CD4-positive, alpha-beta T cell treated with Interleukin-6 at 100 ng/mL for 8 hours (primary cell): ENCODE results near the gene DPF3.

ENCODE experiments used
- DNase-seq: peaks from one replicate; pipeline ENCODE4 v3.0.0-alpha.2; 2020; ENCODE audit warnings: mixed read lengths, low spot score

DPF3 gene

DNA sequence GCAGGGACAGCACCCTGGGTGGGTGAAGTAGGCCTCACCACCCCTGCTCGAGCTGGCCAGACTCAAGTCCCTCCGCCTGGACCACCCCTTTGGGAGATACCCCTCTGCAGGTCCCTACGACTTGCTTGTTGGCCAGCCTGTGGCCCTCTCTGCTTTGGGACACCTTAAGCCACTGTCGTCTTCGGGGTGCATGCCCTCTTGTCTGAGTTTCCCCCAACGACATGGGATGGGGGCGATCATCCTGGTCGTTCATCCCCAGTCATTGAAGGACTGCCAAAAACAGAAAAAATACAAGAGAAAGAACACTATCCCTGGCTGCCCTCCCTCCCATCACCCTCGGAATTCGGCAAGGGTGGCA is 151.1 kb downstream of the DPF3 start:
- DNase-seq = no peak

DNA sequence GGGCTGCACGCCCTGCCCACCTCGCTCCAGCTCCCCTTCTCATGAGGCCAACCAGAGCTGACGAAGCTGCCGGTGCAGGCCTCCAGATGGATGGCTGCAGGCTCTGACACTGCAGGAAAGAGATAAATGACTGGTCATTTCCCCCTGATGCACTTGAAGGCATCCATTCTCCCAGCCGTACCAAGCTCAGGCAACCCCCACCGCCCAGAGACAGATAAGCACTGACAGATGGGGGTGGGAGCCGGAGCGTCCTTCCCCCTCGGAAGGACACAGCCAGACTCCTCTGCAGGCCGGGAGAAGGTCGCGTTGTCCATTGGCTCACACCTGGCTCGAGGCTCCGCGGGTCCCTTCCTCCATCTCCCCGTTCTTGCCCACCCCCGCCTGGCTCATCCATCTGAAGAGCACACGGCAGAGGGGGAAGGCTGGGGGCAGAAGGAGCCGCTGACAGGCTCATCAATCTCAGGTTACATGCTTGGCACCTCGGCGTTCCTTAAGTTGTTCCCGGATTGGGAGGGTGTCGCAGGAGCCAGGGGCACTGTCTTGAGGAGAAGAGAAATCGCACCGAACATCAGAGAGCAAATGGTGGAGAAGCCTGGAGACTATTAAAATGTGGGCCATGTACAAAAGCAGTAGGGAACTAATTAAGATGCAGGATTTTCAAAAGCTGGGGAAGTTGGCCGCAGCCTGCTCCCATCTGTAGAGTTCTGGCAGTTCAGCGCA is 151.6 kb downstream of the DPF3 start:
- no peak for DNase-seq

DNA sequence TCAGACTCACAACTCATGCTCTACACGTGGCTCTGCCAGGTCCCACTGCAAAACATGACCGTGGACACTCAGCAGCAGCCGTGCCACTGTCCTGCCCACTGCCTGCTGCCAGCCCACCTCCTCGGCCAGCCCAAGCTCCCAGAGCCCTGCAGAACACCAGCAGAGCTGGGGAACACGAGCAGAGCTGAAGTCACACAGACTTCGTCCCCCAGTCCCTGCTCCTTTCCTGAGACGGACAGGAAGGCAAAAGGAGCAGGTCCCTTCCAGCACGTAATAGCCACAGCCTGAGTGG is 152.1 kb downstream of the DPF3 start:
- no peak for DNase-seq

DNA sequence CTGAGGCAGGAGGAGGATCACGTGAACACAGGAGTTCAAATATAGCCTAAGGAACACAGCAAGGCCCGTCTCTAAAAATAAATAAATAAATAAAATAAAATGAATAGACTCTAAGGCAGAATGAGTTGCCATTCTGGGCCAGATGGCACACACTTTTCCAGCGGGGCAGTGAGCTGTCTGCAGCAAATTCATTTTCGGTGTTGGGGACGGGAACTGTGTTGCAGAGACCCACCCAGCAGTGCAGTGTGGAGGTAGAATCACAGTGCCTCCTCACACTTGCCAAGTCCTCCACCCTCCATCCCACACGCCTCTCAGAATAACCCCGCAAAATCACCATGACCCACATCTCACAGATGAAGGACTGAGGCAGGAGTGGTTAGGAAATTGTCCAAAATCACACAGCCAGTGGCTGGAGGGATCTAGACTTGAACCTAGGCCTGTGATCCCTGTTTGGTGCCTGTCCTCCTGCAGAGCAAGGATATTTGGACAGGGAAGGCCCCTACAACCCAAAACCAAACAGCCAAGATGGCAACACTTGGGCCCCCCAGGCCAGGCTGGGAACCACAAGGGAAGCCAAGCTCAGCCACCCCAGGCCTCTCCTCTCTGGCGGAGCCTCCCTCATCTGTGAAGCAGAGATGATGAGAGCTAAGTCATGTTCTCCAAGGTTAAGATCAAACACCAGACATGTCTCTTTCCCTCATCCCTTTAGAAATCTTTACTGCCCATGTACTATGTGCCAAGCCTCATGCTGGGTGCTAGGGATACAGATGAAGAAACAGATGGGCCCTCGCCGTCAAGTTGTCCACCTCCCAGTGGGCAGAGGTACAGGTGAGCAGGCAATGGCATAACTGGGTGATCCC is 152.7 kb downstream of the DPF3 start:
- no peak for DNase-seq

DNA sequence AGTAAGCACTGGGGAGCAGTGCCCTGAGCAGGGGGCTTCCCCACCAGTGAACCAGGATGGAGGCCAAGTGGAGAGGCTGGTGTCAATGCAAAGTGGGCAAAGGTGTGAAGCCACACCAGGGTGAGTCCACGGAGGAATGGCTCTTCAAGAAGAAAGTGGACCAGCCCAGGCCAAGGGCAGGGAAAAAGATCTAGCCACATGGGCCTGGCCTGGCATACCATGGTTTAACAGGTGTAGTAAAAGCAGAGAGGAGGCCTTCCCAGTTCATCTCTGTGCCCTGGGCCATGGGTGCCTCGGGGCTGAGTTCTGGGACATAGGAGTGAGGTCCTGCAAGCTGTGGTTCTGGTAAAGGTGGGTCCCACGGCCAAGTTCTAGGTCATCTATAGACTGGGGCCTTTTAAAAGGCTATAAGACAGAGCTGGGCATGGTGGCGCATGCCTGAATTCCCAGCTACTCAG is 153.4 kb downstream of the DPF3 start:
- no peak for DNase-seq

DNA sequence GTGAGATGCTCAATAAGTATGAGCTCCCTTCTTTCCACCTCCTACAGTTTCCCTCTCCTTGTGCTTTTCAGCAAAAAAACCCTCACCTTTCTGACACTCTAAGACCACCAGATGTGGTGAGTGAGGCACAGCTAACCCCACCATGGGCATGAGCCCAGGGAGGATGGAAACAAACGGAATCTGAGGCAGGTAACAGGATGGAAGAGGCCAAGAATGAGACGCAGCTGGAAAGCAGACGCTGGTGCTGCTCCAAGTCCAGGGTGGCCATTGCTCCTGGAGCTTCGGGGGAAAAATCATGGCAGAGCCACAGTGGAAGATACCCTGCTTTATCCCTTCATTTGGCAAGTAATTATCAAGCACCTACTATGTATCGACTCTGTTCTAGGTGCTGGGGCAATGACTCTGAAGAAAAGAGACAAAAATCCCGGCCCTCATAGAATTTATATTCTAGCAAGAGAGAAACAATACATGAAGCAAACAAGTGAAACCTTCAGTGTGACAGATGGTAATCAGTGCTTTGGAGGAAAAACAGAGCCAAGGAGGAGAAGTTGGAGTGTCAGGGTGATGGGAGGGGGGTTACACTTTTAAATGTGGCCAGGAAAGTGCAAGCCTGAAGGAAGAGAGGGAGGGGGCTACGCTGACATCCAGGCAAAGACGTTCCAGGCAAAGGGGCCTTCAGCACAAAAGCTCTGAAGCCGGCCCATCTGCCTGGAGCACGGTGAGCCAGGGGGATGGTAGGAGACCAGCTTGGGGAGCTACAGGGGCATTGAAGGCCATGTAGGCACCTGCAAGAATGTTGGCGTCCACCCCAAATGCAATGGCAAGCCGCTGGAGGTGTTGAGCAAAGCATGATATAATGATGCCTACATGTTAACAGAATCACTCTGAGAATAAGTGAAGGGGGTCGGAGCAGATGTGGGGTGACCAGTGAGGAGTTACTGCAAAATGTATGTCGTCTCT is 154.2 kb downstream of the DPF3 start:
- no peak for DNase-seq

DNA sequence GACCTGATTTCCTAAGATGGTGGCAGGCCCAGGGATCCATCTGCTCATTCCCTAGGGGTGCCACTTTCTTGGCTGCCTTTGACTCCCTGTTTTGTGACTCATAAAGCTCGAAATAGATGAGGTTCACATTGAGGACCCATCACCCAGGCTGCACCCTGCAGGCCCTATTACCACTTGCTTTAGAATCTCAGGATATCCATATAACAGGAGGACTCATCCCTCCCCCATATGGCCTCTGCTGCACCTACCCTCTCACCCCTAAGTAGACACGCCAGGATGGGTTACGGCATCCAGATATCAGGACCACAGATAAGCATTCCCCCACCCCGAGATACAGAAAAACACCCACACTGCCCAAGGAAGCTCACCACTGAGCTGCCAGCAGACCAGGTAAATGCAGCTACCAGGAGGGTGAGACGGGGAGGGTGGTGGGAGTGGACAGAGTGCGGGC is 155.7 kb downstream of the DPF3 start:
- DNase-seq = no peak

DNA sequence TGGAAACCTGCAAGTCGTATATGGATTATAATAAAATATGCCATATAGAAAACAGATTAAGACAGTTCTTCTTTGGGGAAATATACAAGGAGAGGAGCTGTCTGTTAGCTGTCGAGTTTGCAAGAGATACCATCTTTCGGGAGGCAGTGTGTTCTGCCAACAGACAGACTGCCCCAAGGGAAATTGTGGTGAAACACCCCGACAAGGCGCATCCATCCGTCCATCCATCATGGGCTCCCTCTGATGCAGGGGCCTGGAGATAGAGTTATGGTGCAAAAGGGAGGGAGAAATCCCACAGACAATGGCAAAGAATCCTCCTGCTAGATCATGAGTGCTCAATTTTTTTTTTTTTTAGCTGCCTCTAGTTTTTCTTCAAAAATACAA is 156.3 kb downstream of the DPF3 start:
- no peak for DNase-seq

DNA sequence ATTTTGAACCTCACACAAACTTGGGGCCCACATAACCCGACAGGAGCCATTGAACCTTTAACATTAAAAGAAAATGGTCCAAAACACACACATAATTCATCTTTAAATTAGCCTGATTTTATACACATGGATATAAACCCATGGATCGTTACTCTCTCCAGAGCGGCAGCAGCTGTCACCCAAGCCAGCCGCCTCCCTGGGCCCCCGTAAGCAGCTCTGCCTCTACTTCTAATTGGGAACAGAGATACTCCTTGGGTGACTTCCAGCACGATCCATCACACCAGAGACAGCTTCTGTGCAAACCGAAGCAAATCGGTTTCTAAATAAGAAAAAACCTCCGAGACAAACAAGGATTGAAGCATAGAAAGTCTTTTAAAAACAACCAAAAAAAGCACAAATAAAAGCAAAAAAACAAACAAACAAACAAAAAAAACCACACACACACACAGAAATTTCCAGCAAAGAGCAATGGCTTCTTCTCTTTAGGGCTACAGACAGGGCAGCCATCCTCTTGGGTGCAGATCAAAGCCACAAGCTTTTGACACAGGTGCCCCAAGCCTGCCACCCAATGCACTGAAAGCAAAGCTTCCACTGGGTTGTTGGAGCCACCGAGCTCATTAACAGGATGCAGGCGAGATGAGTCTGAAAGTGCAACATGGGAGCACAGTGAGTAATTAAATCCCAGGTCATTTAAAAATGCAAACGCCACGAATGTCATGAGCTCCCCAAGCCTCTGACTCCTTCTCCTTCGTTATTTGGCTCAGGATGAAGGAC is 156.9 kb downstream of the DPF3 start:
- DNase-seq = no peak

DNA sequence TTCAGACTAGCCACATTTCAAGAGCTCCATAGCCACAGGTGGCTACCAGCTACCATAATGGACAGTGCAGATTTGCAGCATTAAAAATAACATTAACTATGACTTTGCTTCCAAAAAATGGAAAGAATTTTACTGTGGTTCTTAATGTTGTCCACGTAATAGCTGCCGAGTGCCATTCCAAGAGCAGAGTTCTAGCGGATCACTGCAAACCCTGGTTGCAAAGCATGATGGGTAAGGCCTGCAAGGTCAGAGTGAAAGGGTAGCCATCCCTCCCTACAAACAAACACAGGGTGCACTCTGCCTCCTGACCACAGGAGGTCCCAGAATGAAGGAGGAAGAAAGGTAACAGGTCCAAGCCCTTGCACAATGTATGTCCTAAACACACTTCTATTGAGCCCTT is 157.6 kb downstream of the DPF3 start:
- DNase-seq = no peak

DNA sequence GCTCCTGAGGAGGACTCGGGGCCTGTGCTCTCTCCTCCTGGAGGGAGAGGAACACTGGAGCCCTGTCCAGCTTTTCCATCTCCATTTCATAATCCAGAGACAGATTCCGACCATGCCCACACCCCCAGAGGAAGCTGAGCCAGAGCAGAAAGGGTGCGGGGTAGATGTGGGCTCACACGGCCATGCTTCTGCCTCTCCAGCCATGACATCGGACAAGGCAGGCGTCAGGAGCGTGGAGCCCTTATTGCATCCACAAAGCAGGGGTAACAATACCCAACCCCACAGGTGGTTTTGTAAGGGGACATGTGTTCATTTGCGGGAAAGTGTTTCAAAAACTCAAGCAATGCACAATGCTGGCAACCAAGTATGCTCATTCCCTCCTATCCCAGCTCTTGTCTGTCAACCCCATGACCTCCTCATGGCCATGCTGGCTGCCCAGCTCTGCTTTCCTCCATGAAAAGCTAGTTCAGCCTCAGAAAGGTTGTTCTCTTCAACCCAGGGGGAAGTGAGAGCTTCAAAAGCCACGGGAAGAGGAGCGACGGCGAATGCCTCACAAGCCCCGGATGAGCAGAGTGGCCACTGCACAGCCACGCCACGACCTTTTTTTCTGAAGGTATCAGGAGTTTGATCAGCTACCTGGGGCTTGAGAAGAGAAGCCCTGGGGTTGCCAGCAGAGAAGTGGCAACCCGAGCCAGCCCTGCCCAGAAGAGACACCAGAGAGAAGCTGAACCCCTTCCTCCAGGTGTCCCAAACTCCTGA is 161.7 kb downstream of the DPF3 start:
- no peak for DNase-seq

DNA sequence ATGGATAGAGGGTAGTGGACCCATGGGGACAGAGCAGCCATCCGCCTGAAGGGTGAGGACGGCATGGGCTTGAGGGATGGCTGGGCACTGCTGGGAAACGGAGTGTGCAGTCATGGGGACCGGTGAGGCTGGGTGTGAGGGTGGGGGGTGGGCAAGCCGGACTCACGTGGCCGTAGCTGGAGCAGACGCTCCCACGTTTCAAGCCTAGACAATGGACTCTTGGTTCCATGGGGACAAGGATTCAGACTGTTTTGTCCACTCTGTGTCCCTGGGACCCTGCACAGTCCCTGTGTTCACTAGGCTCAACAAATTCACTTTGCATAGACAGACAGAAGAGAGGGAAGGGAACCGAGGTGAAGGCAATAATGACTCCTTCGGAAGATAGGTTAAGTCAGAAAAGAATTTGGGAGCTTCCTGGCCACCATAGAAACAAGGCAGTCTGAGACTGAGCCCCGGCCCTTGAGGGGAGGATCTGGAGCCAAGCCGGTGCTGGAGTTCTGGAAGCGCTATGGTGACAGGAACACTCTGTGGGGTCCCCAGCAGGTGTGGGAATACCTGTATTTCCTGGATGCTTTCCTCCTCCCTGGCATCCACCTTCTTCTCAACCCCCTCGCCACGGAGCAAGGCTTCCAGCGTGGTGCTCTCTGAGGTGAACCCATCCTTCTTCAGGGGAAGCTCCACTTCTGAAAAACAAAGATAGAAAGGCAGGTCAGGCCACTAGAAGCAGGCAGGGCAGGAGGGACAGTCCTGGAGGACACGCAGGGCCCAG is 162.5 kb downstream of the DPF3 start:
- no peak for DNase-seq

DNA sequence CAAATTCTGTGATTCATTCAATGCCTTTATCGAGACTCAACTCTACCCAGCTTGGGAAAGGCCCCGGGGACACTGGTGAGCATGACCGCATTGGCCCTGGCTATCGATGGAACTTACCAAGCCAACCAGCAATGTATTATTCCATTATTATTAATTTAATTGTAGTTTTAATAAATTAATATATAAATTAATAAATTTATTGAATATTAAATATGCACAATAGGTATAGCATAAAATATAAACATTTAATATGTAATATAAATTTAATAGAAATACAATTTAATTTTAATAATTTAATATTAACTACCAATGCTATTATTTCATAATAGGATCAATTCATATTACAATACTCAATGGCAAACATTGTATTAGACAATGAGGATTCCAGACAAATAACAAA is 163.4 kb downstream of the DPF3 start:
- no peak for DNase-seq

DNA sequence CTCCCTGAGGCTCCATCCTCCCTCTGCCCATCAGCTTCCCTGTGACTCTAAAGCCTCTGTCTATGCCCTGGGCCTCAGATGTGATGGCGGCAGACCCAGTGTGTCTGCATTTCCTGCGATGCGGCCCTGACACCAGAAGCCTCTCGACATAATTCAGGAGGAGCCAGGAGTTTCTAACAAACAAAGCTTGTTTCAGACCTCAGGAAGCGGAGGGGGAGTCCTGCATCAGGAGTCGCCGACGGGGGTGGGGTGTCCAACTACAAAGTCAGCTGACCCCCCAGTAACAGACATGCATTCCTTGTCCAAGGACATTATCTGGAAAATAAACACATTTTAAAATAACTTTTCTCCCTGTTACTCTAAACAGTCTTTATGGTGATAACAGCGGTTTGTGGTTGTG is 167.5 kb downstream of the DPF3 start:
- no peak for DNase-seq

DNA sequence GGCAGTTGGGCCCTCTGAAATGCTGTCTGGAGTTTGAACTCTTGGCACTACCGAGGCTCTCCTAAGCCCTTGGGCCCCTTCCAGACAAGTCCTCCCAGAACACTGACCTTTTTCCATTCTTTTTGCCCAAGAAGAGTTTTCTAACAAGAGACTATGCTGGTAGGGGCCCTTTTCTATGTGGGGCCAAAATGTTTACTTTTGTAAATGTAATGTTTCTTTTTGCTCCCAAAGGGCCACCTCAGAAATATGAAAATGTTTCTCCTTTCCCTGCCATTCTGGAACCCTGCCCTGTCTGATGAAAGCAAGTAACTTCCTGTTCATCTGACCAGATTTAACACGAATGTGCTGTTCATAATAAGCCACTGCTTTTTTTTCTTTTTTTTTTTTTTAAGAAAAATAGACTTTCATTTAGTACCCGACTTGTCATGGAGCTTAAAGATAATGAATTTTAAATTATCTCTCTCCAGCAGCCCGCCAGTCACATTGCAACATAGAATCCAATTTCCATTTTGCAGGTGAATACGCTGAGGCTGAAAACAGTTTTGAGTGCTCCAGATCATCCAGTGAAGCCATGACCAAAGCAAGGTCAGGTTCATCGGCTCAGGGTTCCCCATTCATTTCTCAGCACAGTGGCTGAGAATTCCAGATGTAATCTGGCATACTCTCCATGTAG is 169.9 kb downstream of the DPF3 start:
- no peak for DNase-seq

DNA sequence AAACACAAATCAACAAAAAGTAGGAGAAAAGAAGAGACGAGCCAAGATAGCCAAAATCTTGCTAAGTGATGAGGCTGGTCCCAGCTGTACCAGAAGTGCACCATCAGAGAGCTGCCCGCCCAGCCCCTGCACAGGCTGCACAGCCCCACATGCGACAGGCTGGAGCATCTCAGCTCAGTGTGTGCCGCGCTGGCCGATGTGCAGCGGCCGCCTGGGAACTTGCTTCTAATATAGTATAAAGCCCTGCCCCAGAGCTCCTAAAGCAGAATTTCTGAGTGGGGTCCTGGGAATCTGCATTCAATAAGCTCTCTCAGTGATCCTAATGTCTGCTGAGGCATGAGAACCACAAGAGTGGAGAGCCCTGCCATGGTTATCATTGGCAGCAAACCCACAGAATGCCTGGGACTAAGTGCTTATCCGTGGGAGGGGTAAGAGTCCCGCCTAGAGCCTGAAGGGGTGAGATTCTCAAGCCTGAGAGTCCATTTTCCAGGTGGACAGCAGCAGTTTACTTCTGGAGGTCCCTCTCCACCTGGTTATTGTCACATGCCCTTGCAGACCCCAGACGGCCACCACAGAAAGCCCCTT is 171.6 kb downstream of the DPF3 start:
- no peak for DNase-seq

DNA sequence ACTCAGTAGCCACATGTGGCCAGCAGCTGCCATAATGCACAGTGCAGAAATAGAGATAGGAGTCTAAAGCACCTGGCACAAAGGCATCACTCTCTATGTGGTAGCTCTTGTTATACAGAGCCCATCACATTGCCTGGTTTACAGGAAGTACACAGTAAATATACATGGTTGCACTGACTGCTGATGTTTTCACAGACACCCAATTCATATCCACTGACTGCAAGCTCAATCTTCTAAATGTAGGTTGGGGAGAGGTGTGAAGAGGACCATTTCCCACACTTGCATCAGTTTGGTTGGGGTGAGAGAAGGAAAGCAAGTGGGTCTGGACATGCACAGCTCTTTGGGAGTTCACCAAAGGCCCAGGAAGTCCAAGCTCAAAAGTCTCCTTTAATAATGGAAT is 172.8 kb downstream of the DPF3 start:
- no peak for DNase-seq

DNA sequence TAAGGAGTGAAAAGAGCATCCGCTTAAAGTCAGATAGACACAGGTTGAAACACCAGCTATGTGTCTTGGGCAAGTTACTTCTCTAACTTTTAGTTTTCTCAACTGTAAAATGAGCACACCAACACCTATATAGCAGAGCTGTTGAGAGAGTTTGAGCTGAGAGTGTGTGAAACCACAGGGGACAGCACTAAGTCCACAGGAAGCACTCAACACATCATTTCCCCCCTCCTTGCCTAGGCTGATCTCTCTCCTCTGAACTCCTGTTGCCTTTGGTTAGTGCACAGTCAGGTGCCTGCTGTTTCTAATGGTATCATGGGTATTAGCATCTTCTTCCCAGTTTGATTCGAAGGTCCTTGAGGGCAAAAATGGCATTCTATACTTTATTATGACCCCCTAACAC is 176.7 kb downstream of the DPF3 start:
- no peak for DNase-seq

DNA sequence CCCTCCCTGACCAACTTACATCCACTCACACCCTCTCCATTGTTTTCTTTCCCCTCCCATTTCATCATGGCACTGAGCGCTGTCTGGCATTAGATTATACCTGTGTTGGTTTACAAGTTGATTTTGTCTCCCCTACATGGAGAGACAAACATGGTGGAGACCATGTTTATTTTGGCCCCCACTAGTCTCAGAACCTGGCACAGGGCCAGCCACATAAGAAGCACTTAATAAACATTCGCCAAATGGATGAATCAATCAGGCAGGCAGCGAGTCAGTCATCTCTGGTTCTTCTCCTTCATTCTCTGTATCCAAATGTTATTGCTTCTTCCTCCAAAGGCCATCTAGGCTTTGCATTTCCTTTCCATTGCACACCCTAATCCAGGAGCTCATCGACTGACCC is 177.4 kb downstream of the DPF3 start:
- no peak for DNase-seq
